HUES48 (cell line): ENCODE results near the gene CDON.

ENCODE experiments used
- H3K27ac ChIP-seq: one replicate; pipeline ENCODE4 v1.7.0; 2013; ENCODE audit warnings: low read depth, low read length, inconsistent platforms
- H3K27me3 ChIP-seq: 2 replicates; pipeline ENCODE4 v1.6.1; 2013; ENCODE audit warnings: mild to moderate bottlenecking, low read length; ENCODE audit not compliant: control insufficient read depth, insufficient read depth
- H3K36me3 ChIP-seq: 2 replicates; pipeline ENCODE4 v1.6.1; 2013; ENCODE audit warnings: low read length; ENCODE audit not compliant: control insufficient read depth, insufficient read depth
- H3K4me1 ChIP-seq: 2 replicates; pipeline ENCODE4 v1.6.1; 2013; ENCODE audit warnings: mild to moderate bottlenecking, low read length; ENCODE audit not compliant: control insufficient read depth, insufficient read depth
- H3K4me3 ChIP-seq: 2 replicates; pipeline ENCODE4 v1.5.1; 2013; ENCODE audit warnings: mild to moderate bottlenecking, low read depth, low read length
- H3K9ac ChIP-seq: 2 replicates; pipeline ENCODE4 v1.6.1; 2013; ENCODE audit warnings: mild to moderate bottlenecking, low read depth, low read length, moderate library complexity
- H3K9me3 ChIP-seq: 2 replicates; pipeline ENCODE4 v1.6.1; 2013; ENCODE audit warnings: low read length; ENCODE audit not compliant: control insufficient read depth, insufficient read depth

Gene CDON

DNA sequence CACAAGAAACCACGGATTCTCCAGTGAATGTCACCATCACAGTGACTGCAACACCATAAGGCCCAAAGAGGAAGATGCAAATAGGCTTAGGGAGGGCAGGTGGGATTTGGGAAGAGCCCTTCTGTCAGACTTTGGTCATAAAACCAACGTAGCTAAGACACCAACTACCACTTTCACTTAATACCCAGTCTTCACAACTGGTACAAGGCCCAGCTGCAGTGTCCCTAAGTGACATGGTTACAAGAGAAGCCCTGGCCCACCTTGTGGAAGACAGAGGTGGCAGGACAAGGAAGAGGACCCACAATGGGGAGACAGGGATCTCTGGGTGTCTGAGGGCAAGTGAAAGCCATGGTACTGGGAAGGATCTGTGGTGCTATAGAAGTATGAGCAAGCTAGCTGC, 106.8 kb downstream of the CDON start:
- Histone ChIP-seq H3K27me3 (no peaks in the 10 kb centered on the region), H3K4me3 (no peak overlapping the region), H3K36me3 (peaks cover 28% of the 10 kb centered on the region; the same call in 1 of the 2 replicates), H3K9ac (no peak overlapping the region), H3K27ac (no peak overlapping the region), H3K9me3 (no peaks in the 10 kb centered on the region), H3K4me1 (no peaks in the 10 kb centered on the region)

DNA sequence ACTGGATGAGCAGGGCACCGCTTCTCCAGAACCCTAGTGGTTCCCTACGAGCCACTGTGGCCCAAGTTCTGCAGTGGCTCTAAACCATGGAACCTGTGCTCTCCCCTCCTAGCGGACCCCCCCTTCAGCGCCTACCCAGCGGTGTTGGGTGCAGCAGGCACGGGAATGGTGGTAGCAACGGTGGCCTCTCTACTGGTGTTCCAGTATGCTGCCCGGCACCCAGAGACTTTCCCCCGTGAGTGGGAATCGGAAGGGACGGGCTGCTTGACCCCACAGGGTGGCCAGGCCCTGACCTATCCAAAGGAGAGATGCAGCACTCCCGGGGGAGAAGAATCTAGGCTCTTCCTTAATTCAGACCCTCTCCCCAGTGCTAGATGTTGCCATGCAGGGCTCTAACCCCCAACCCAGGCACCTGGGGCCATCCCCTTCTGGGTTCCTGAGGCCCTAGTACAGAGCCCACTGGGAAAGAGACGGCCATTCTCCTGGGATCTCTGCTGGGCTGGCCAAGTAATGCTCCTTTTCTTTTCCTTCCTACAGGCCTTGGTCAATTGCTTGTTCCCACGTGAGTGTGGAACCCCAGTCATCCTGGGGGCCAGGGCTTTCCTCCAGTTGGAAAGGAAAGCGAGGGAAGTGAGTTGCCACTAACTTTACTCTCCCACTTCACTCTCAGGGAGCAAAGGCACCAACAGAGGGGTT, 107.6 kb downstream of the CDON start:
- no peak overlapping the region for H3K27ac ChIP-seq
- H3K9ac ChIP-seq = no peak overlapping the region
- H3K4me1 ChIP-seq = no peaks in the 10 kb centered on the region
- no peak overlapping the region for H3K4me3 ChIP-seq
- no peaks in the 10 kb centered on the region for H3K27me3 ChIP-seq
- H3K36me3 ChIP-seq = peaks cover 22% of the 10 kb centered on the region; the same call in 1 of the 2 replicates
- no peaks in the 10 kb centered on the region for H3K9me3 ChIP-seq

DNA sequence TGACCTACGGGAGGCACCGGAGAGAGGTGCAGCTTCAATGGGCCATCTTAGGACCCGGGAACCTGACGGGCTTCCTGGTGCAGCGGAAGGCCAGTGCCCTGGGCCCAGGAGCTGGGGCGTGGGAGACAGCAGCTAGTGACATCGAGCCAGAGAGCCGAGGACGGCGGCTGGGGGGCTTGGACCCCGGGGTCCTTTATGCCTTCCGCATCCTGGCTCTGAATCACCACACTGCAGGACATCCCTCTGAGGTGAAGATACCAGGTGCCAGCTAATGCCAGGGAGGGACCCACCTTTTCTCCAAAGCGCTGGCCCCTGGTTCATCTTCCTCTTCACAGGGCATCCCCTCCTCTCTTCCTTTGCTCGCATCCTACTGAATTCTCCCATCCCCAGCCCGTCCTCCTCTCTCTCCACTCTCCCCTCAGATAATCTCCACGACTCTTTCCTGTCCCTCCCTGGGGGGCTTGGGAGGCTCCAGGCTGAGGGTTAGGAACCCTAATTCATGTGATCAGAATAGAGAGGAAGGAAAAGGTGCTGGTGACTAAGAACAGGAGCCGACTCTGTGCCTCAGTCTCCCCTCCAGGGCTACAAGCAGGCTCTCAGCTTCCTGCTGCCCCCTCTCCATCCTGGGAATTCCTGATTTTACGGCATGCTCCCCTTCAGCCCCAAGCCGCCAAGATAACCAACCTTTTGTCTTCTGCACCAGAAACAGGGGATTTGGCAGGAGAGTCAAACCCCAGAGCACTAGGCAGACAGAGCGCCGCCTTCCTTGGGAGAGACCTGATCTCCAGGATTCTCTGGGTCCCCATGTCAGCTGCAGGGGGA, 108.3 kb downstream of the CDON start:
- Histone ChIP-seq H3K27me3 (no peaks in the 10 kb centered on the region), H3K36me3 (peaks cover 16% of the 10 kb centered on the region; the same call in 1 of the 2 replicates), H3K9me3 (no peaks in the 10 kb centered on the region), H3K9ac (no peak overlapping the region), H3K4me3 (no peak overlapping the region), H3K4me1 (no peaks in the 10 kb centered on the region), H3K27ac (no peak overlapping the region)

GRCh38 chr11:125953401-125953935, 109.2 kb downstream of the CDON start:
- H3K4me3 ChIP-seq = no peak overlapping the region
- H3K9me3 ChIP-seq = no peaks in the 10 kb centered on the region
- H3K27ac ChIP-seq = no peak overlapping the region
- no peaks in the 10 kb centered on the region for H3K27me3 ChIP-seq
- peaks cover 7% of the 10 kb centered on the region; the same call in 1 of the 2 replicates for H3K36me3 ChIP-seq
- H3K4me1 ChIP-seq = no peaks in the 10 kb centered on the region
- no peak overlapping the region for H3K9ac ChIP-seq

DNA sequence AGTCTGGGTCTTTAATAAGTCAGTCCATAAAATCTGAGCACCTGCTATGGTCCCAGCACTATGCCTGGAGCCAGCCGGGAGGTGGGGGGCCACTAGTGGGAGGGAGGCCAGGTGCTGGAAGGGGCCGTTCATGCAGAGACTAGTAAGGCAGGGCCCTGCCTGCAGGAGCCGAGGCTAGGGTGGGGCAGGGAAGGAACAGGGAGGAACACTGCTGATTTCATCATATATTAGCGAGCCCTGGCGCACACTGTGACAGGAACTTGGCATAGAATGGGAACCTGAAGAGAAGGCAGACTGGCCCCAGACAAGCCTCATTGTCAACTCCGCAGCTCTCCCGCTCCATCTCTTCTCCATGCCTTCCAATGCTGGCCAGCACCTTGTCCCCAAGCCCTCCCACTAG, 109.7 kb downstream of the CDON start:
- Histone ChIP-seq H3K36me3 (peaks cover 7% of the 10 kb centered on the region; the same call in 1 of the 2 replicates), H3K9ac (no peak overlapping the region), H3K4me3 (no peak overlapping the region), H3K27me3 (no peaks in the 10 kb centered on the region), H3K27ac (no peak overlapping the region), H3K9me3 (no peaks in the 10 kb centered on the region), H3K4me1 (no peaks in the 10 kb centered on the region)

GRCh38 chr11:125952559-125952958, 110.1 kb downstream of the CDON start:
- Histone ChIP-seq H3K27me3 (no peaks in the 10 kb centered on the region), H3K4me3 (no peak overlapping the region), H3K27ac (no peak overlapping the region), H3K36me3 (peaks cover 7% of the 10 kb centered on the region; the same call in 1 of the 2 replicates), H3K9me3 (no peaks in the 10 kb centered on the region), H3K9ac (no peak overlapping the region), H3K4me1 (no peaks in the 10 kb centered on the region)

- peaks cover 7% of the 10 kb centered on the region; the same call in 1 of the 2 replicates for H3K36me3 ChIP-seq
- H3K9ac ChIP-seq = no peak overlapping the region
- no peaks in the 10 kb centered on the region for H3K27me3 ChIP-seq
- no peaks in the 10 kb centered on the region for H3K4me1 ChIP-seq
- no peak overlapping the region for H3K4me3 ChIP-seq
- H3K9me3 ChIP-seq = no peaks in the 10 kb centered on the region
- no peak overlapping the region for H3K27ac ChIP-seq
Measured at GRCh38 chr11:125951731-125952130, 110.9 kb downstream of the CDON start.

DNA sequence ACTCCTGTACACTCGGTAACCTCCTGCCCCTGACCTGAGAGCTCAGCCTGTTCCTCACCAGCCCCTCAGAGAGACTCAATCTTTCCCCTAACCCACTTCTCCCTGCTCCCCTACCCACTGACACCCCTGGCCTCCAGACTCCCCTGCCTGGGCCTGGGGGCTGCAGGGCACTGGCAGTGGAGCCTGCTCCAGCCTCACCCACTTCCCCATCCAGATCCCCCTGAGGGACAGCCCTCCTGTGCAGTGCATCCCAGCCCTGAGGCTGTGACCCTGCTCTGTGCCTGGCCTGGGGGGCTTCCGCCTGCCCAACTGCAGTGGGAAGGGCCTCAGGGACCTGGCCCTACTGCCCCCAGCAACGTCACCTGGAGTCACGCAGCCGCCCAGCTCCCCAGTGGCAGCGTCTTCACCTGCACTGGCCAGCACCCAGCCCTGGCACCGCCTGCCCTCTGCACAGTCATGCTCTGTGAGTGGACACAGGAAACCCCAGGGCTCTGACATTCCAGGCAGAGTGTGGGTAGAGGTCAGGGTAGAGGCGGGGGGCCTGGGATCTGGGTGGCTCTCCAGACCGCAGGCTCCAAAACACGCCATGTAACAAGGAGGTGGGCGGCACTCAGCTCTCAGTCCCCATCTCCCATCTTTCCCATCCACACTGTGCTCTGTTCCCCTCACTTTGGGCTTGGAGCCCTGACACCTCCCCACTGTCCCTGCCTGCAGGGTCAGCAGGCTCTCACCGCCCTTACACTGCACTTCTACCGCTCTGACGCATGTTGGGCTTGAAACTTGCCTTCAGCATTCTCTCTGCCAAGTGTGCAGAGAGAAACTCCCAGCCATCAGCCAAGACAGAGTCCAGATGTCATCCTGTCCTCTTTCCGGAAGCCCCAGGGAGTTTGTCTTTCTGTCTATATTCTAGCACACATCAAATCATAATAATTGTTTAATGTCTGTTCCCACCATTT, 111.7 kb downstream of the CDON start:
- Histone ChIP-seq H3K36me3 (peaks cover 3% of the 10 kb centered on the region; the same call in 1 of the 2 replicates), H3K9ac (no peak overlapping the region), H3K4me3 (no peak overlapping the region), H3K4me1 (no peaks in the 10 kb centered on the region), H3K27me3 (no peaks in the 10 kb centered on the region), H3K9me3 (no peaks in the 10 kb centered on the region), H3K27ac (no peak overlapping the region)

DNA sequence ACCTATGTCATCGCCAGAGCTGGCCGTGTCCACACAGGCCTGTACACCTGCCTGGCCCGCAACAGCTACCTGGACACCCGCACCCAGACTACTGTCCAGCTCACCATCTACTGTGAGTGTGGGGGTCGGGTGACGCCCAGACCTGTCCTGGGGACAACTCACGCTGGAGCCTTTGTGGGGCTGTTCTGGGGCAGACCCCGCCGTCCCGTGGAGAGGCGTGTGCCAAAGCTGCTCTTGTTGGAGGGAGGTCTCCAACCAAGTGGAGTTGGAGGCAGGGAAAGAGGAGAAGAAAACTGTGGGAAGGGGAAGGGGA, 112.5 kb downstream of the CDON start:
- H3K9me3 ChIP-seq = no peaks in the 10 kb centered on the region
- no peak overlapping the region for H3K9ac ChIP-seq
- H3K36me3 ChIP-seq = no peaks in the 10 kb centered on the region
- H3K27ac ChIP-seq = no peak overlapping the region
- no peaks in the 10 kb centered on the region for H3K4me1 ChIP-seq
- no peaks in the 10 kb centered on the region for H3K27me3 ChIP-seq
- no peak overlapping the region for H3K4me3 ChIP-seq

- Histone ChIP-seq H3K9ac (no peak overlapping the region), H3K36me3 (no peaks in the 10 kb centered on the region), H3K9me3 (no peaks in the 10 kb centered on the region), H3K4me3 (no peak overlapping the region), H3K4me1 (no peaks in the 10 kb centered on the region), H3K27me3 (no peaks in the 10 kb centered on the region), H3K27ac (no peak overlapping the region)
Measured at GRCh38 chr11:125949271-125950177, 113.1 kb downstream of the CDON start.
